Urothelium cell line (cell line): ENCODE data around the gene CCDC192.
"Not testable (repeated sequence)": the region's sequence is repeated elsewhere in the genome, so short reads cannot be mapped to it uniquely, and the experiment has no call there.

Experiments used
- DNase-seq: peaks from one replicate; pipeline ENCODE4 v3.0.0; 2011; ENCODE audit warnings: low spot score, mixed read lengths
- FAIRE-seq: peaks from 2 replicates; lab custom pipeline; 2011; peaks lifted over from hg19 to GRCh38; lab: Jason Lieb, UNC

The CCDC192 gene

GRCh38 chr5:127702926-127703561 is at the start of gene CCDC192:
TSS of gene CCDC192 (plus strand) at chr5:127703391. CDS start at chr5:127703446, 55 bp downstream.
- FAIRE-seq (no peak), DNase-seq (no peak)

GRCh38 chr5:127656825-127657224 is 46.4 kb upstream of the CCDC192 start:
- no peak for DNase-seq
- no peak for FAIRE-seq

- FAIRE-seq: no peak
- DNase-seq: no peak
These were observed 43.0 kb upstream of the CCDC192 start for GRCh38 chr5:127660047-127660733.

- FAIRE-seq (no peak), DNase-seq (no peak)
These were observed 39.1 kb upstream of the CCDC192 start for GRCh38 chr5:127664093-127664492.

GRCh38 chr5:127665641-127666040 is 37.5 kb upstream of the CCDC192 start:
- no peak for FAIRE-seq
- no peak for DNase-seq

GRCh38 chr5:127666043-127666716 is 37.0 kb upstream of the CCDC192 start:
- DNase-seq (no peak), FAIRE-seq (no peak)

- FAIRE-seq: no peak
- no peak for DNase-seq
These were observed 35.3 kb upstream of the CCDC192 start for GRCh38 chr5:127667926-127668325.

- DNase-seq: no peak
- no peak for FAIRE-seq
These were observed 32.0 kb upstream of the CCDC192 start for GRCh38 chr5:127671218-127671617.

GRCh38 chr5:127673117-127673800 is 29.9 kb upstream of the CCDC192 start:
- DNase-seq (no peak), FAIRE-seq (no peak)

- not testable (repeated sequence) for FAIRE-seq, DNase-seq
These were observed 26.2 kb upstream of the CCDC192 start for GRCh38 chr5:127676951-127677350.

GRCh38 chr5:127679691-127680330 is 23.4 kb upstream of the CCDC192 start:
- not testable (repeated sequence) for FAIRE-seq, DNase-seq

- FAIRE-seq (no peak), DNase-seq (no peak)
These were observed 22.6 kb upstream of the CCDC192 start for GRCh38 chr5:127680595-127680994.

GRCh38 chr5:127683008-127683407 is 20.2 kb upstream of the CCDC192 start:
- DNase-seq (no peak), FAIRE-seq (no peak)

- DNase-seq: no peak
- no peak for FAIRE-seq
These were observed 18.3 kb upstream of the CCDC192 start for GRCh38 chr5:127684726-127685467.

GRCh38 chr5:127685662-127686061 is 17.5 kb upstream of the CCDC192 start:
- FAIRE-seq (no peak), DNase-seq (no peak)

GRCh38 chr5:127686424-127686823 is 16.8 kb upstream of the CCDC192 start:
- FAIRE-seq: no peak
- no peak for DNase-seq

- FAIRE-seq (no peak), DNase-seq (no peak)
These were observed 8.5 kb upstream of the CCDC192 start for GRCh38 chr5:127694518-127695171.

GRCh38 chr5:127695346-127695745 is 7.8 kb upstream of the CCDC192 start:
- FAIRE-seq (no peak), DNase-seq (no peak)

GRCh38 chr5:127696683-127697082 is 6.5 kb upstream of the CCDC192 start:
- DNase-seq (peak; percentile 12), FAIRE-seq (peak; percentile 91)
